Measurements from ENCODE around the gene FAM107B. TPM values are rescaled to one million over a fixed set of nuclear protein-coding genes. Genes with fewer than 3 reads are reported as not detected.

FAM107B gene
- total RNA-seq (2014; rRNA removed; shearing (Covaris generic)) (17.6 and 20.5 TPM in 2 replicates), polyA plus RNA-seq (2016; fragmentation: Nextera tagmentation; extraction: Ambion mirVana) (11.0 and 16.0 TPM in 2 replicates)
- long read RNA-seq, partial matches to known transcripts: 0 of 2 reads
- long read RNA-seq, other reads (novel, unspliced or antisense): 0 of 2 reads

GRCh38 chr10:14774797-14775196, at the start of gene FAM107B:
Gene FAM107B, minus strand, starts transcription at chr10:14774897. Its CDS starts 234 bp downstream, at chr10:14774663.
- no peaks in the 10 kb centered on the region for H4K20me1 ChIP-seq (replicated peaks; ENCODE audit: insufficient read depth)
- H3K4me1 Mint-ChIP-seq: 0 out of 3 replicates have a peak, but pooled peaks cover 3% of the 10 kb centered on the region
- H3K79me2 ChIP-seq (replicated peaks; ENCODE audit: insufficient read depth): no peaks in the 10 kb centered on the region
- no peaks in the 10 kb centered on the region for H3K9me3 Mint-ChIP-seq
- no peaks in the 10 kb centered on the region for H3K36me3 ChIP-seq (ENCODE audit: insufficient read depth)
- H3K27ac Mint-ChIP-seq: no peak within 1 kb of the TSS
- TF ChIP-seq REST (IDR thresholded peaks at IDR 0.05; ENCODE audit: unreplicated experiment): no peak
- TF ChIP-seq POLR2AphosphoS5 (IDR thresholded peaks at IDR 0.05; ENCODE audit: low read depth): no peak
- no peak for TF ChIP-seq NANOG (IDR thresholded peaks at IDR 0.05; ENCODE audit: borderline replicate concordance)
- H3K36me3 Mint-ChIP-seq (ENCODE audit: low read depth): no peaks in the 10 kb centered on the region
- peaks cover 7% of the 10 kb centered on the region for H3K27me3 Mint-ChIP-seq (ENCODE audit: insufficient read depth, low read depth, poor library complexity)
- no peak within 1 kb of the TSS for H3K4me2 ChIP-seq
- ATAC-seq (no peak), DNase-seq (ENCODE audit: low spot score) (no peak)
- H2AFZ ChIP-seq: peak within 1 kb of the TSS; percentile 63; the same call in 1 of the 2 replicates
- no peaks in the 10 kb centered on the region for H3K27me3 ChIP-seq (ENCODE audit: insufficient read depth)
- no peak within 1 kb of the TSS for H3K27ac ChIP-seq (ENCODE audit: low read depth)
- no peaks in the 10 kb centered on the region for H3F3A ChIP-seq (replicated peaks; ENCODE audit: low read depth)
- H3K4me3 ChIP-seq: no peak within 1 kb of the TSS
- H3K9me2 ChIP-seq (ENCODE audit: insufficient read depth): no peaks in the 10 kb centered on the region
- no peak within 1 kb of the TSS for H3K4me3 Mint-ChIP-seq
- H3K4me1 ChIP-seq (ENCODE audit: insufficient read depth): no peaks in the 10 kb centered on the region

GRCh38 chr10:14823966-14824365, 49.3 kb upstream of the FAM107B start:
- Histone ChIP-seq H3K4me3 (no peak overlapping the region), H3K79me2 (replicated peaks; ENCODE audit: insufficient read depth) (no peaks in the 10 kb centered on the region)
- no peak for TF ChIP-seq JUNB (IDR thresholded peaks at IDR 0.05; ENCODE audit: unreplicated experiment)
- TF ChIP-seq ZNF331 (CRISPR knock-in tag; IDR thresholded peaks at IDR 0.05; ENCODE audit: low read depth): no peak
- no peak for TF ChIP-seq EZH2 (IDR thresholded peaks at IDR 0.05; ENCODE audit: low read depth, unreplicated experiment)
- no peak for TF ChIP-seq REST (IDR thresholded peaks at IDR 0.05; ENCODE audit: unreplicated experiment)
- TF ChIP-seq CTCF (conservative IDR thresholded peaks at IDR 0.05; ENCODE audit: low read depth in 2 of 2): no peak

More at GRCh38 chr10:14823966-14824365, 49.3 kb upstream of the FAM107B start:
- Mint-ChIP-seq H3K36me3 (ENCODE audit: low read depth) (no peaks in the 10 kb centered on the region), H3K27ac (no peak overlapping the region), H3K4me1 (peaks cover 18% of the 10 kb centered on the region), H3K9me3 (no peaks in the 10 kb centered on the region), H3K27me3 (ENCODE audit: insufficient read depth, low read depth, poor library complexity) (no peaks in the 10 kb centered on the region), H3K4me3 (no peak overlapping the region)
- ATAC-seq (no peak), DNase-seq (ENCODE audit: low spot score) (no peak)
- Histone ChIP-seq H3K4me2 (no peak overlapping the region), H3K27me3 (ENCODE audit: insufficient read depth) (no peaks in the 10 kb centered on the region), H3K4me1 (ENCODE audit: insufficient read depth) (peaks cover 13% of the 10 kb centered on the region; the same call in 1 of the 2 replicates), H3K9me2 (ENCODE audit: insufficient read depth) (no peaks in the 10 kb centered on the region), H3K36me3 (ENCODE audit: insufficient read depth) (no peaks in the 10 kb centered on the region), H2AFZ (no peak overlapping the region), H3K27ac (ENCODE audit: low read depth) (no peak overlapping the region), H4K20me1 (replicated peaks; ENCODE audit: insufficient read depth) (no peaks in the 10 kb centered on the region), H3F3A (replicated peaks; ENCODE audit: low read depth) (no peaks in the 10 kb centered on the region)

All from GM23338 (cell line).